SK-N-SH treated with all-trans-retinoic acid at 6 μM for 48 hours (cell line): ENCODE results near the gene MPST.
"Not testable (repeated sequence)": the region's sequence is repeated elsewhere in the genome, so short reads cannot be mapped to it uniquely, and the experiment has no call there.

Source experiments
- ATAC-seq: fragments of 200-7000 bp; cut with Tn5 transposase; 3 replicates; pipeline ENCODE4 v1.9.1; 2020; ENCODE audit warnings: mild to moderate bottlenecking, moderate library complexity
- BACH2 ChIP-seq: fragments of 250-450 bp; sonication (Bioruptor Pico); IDR thresholded peaks from 2 replicates; pipeline ENCODE4 v1.9.0; 2021; ENCODE audit warnings: mild to moderate bottlenecking, borderline replicate concordance
- CREB5 ChIP-seq: fragments of 250-450 bp; sonication (Bioruptor Pico); IDR thresholded peaks from 2 replicates; pipeline ENCODE4 v1.5.1; 2020; ENCODE audit warnings: low read depth, mild to moderate bottlenecking, moderate library complexity
- CSDC2 ChIP-seq: fragments of 250-450 bp; sonication (Bioruptor Pico); IDR thresholded peaks from 2 replicates; pipeline ENCODE4 v1.5.0; 2020; ENCODE audit warnings: mild to moderate bottlenecking, moderate library complexity
- ESRRG ChIP-seq: fragments of 250-450 bp; sonication (Bioruptor Pico); IDR thresholded peaks from 2 replicates; pipeline ENCODE4 v1.6.1; 2021; ENCODE audit warnings: mild to moderate bottlenecking
- GLIS3 ChIP-seq: fragments of 250-450 bp; sonication (Bioruptor Pico); IDR thresholded peaks from 2 replicates; pipeline ENCODE4 v1.5.0; 2020; ENCODE audit warnings: mild to moderate bottlenecking, moderate library complexity
- ISL1 ChIP-seq: fragments of 250-450 bp; sonication (Bioruptor Pico); IDR thresholded peaks from 2 replicates; pipeline ENCODE4 v2.1.2; 2022; ENCODE audit warnings: mild to moderate bottlenecking, moderate library complexity
- PATZ1 ChIP-seq: fragments of 250-450 bp; sonication (Bioruptor Pico); IDR thresholded peaks from 2 replicates; pipeline ENCODE4 v1.8.0; 2020; ENCODE audit warnings: mild to moderate bottlenecking, moderate library complexity, borderline replicate concordance
- POU6F1 ChIP-seq: fragments of 250-450 bp; sonication (Bioruptor Pico); IDR thresholded peaks from 2 replicates; pipeline ENCODE4 v1.8.0; 2021; ENCODE audit warnings: low read depth, mild to moderate bottlenecking, moderate library complexity, borderline replicate concordance
- PPARA ChIP-seq: fragments of 250-450 bp; sonication (Bioruptor Pico); IDR thresholded peaks from 2 replicates; pipeline ENCODE4 v1.5.0; 2020; ENCODE audit warnings: mild to moderate bottlenecking, borderline replicate concordance
- SNAI2 ChIP-seq: fragments of 250-450 bp; sonication (Bioruptor Pico); IDR thresholded peaks from 2 replicates; pipeline ENCODE4 v1.5.0; 2020; ENCODE audit warnings: mild to moderate bottlenecking, moderate library complexity
- TSHZ2 ChIP-seq: fragments of 250-450 bp; sonication (Bioruptor Pico); IDR thresholded peaks from 2 replicates; pipeline ENCODE4 v1.5.0; 2020; ENCODE audit warnings: mild to moderate bottlenecking, moderate library complexity
- ZC3H10 ChIP-seq: fragments of 250-450 bp; sonication (Bioruptor Pico); IDR thresholded peaks from 2 replicates; pipeline ENCODE4 v1.5.1; 2021; ENCODE audit warnings: mild to moderate bottlenecking, moderate library complexity
- ZFP3 ChIP-seq: fragments of 250-450 bp; sonication (Bioruptor Pico); IDR thresholded peaks from 2 replicates; pipeline ENCODE4 v1.5.0; 2020; ENCODE audit warnings: mild to moderate bottlenecking, moderate library complexity
- ZFP30 ChIP-seq: fragments of 450-650 bp; formaldehyde crosslinking; IDR thresholded peaks from 2 replicates; pipeline ENCODE4 v1.5.0; 2022; ENCODE audit warnings: mild to moderate bottlenecking, moderate library complexity

Gene MPST

GRCh38 chr22:36986242-36986821, 33.2 kb upstream of the MPST start (continued):
- TF ChIP-seq TSHZ2 (CRISPR knock-in tag) (no peak), CSDC2 (CRISPR knock-in tag) (no peak), GLIS3 (CRISPR knock-in tag) (no peak)

GRCh38 chr22:36988075-36988832, 31.3 kb upstream of the MPST start:
- no peak for TF ChIP-seq CREB5 (CRISPR knock-in tag)
- no peak for TF ChIP-seq ESRRG (CRISPR knock-in tag)
- no peak for TF ChIP-seq ZFP3 (CRISPR knock-in tag)
- no peak for TF ChIP-seq TSHZ2 (CRISPR knock-in tag)
- no peak for TF ChIP-seq PPARA (CRISPR knock-in tag)
- TF ChIP-seq BACH2 (CRISPR knock-in tag) = no peak
- no peak for TF ChIP-seq SNAI2 (CRISPR knock-in tag)
- TF ChIP-seq ZC3H10 = no peak
- TF ChIP-seq POU6F1 = no peak
- no peak for ATAC-seq

- ATAC-seq = not testable (repeated sequence)
These were observed 30.5 kb upstream of the MPST start for GRCh38 chr22:36989012-36989411.

- ATAC-seq = no peak
- TF ChIP-seq POU6F1 = no peak
- TF ChIP-seq TSHZ2 (CRISPR knock-in tag) = no peak
- TF ChIP-seq PATZ1 = no peak
- TF ChIP-seq BACH2 (CRISPR knock-in tag) = no peak
- no peak for TF ChIP-seq CREB5 (CRISPR knock-in tag)
- no peak for TF ChIP-seq PPARA (CRISPR knock-in tag)
- TF ChIP-seq ISL1 (CRISPR knock-in tag) = no peak
- no peak for TF ChIP-seq ZFP30 (CRISPR knock-in tag)
These were observed 29.1 kb upstream of the MPST start for GRCh38 chr22:36990457-36990856.
